ENCODE results near the gene TREH.

The TREH gene

GRCh38 chr11:118645066-118645715, 34.3 kb downstream of the TREH start:
- DNase-seq: no peak

- DNase-seq: no peak
These were observed 35.0 kb downstream of the TREH start for GRCh38 chr11:118644496-118644895.

DNA sequence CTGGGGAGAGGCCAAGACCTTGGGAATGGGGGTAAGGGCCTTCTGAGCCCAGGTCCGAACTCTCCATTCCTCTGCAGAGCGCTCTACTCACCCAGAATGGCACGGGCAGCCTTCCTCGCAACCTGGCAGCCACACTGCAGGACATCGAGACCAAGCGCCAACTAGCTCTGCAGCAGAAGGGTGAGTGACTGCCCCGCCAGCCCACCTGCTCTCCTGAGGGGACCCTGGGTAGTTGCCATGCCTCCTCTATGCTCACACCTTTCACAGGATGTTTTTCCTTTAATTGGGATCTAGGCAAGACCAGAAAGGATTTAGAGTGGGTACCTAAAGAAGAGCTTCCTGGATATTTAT, 35.5 kb downstream of the TREH start:
- no peak for DNase-seq

DNA sequence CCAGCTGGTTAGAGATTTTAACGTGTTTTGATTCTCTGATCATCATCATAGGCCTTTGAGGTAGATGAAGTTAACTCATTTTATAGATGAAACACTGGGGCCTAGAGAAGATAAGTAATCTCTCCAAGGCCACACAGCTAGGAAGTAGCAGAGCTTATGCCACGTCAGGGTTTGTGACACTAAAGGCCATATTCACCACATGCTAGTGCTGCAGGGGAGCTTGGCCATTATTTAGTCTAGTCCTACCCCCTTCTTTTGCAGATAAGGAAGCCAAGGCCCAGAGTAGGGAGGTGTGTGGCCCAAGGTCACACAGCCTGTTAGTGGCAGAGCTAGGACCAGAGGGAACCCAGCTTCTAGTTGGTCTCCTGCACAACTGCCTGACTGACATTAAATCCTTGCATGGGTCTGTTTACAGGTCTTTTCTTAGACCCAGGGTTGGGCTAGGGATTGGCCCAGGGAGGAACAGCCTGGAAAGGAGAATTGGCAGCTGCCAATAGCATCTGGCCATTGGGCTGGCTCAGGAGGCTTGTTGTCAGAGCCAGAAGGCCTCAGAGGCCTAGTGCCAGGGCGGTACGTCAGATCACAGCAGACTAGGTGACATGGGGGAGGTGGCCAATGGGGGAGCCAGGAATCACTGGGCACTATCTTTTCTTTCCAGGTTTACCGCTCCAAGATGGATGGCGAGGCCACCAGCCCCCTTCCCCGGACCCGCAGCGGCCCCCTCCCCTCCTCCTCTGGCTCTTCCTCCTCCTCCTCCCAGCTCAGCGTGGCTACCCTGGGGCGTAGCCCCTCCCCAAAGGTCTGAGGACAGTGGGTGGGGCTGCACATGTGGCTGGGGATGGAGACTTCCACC, 36.1 kb downstream of the TREH start:
- no peak for DNase-seq

- DNase-seq: peak; percentile 92
These were observed 37.9 kb downstream of the TREH start for GRCh38 chr11:118641397-118642019.

DNA sequence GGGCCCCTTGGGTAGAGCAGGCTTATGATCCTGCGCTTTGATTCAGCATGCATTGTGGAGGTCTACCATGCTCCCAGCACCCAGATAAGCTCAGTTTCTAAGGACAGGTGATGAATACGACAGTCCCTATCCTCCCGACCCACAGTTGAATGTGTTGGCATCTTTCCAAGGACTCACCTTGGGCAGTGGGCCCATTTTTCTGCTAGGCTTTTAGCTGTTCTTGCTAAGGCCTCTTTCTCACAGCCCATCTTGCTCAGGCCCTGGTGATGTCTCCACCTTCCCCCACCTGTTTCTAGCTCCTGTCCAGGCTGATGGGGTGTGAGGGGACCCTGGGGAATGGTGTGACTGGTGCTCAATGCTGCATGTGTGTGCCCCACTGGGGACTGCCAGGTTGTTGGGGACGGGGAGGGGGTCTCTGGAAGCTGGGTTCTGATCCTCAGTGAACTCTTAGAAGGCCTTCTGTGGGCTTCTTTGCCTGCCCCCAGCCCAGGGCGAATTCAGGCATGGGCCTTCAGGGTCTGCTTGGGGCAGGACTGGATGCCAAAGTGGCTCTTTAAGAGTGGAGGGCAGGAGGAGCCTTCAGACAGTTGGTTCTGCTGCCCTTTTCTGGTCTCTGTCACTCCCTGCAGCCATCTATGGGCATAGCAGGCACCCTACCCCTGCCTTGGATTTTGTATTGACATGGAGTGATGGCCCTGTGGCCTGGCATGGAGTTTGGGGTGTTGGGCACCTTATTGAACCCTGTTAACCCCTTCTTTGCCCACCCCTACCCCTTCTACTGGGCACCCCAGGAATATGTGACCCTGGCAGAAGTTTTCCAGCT, 38.9 kb downstream of the TREH start:
- no peak for DNase-seq

GRCh38 chr11:118639899-118640298, 39.6 kb downstream of the TREH start:
- DNase-seq: no peak

GRCh38 chr11:118638726-118639125, 40.7 kb downstream of the TREH start:
- no peak for DNase-seq

DNA sequence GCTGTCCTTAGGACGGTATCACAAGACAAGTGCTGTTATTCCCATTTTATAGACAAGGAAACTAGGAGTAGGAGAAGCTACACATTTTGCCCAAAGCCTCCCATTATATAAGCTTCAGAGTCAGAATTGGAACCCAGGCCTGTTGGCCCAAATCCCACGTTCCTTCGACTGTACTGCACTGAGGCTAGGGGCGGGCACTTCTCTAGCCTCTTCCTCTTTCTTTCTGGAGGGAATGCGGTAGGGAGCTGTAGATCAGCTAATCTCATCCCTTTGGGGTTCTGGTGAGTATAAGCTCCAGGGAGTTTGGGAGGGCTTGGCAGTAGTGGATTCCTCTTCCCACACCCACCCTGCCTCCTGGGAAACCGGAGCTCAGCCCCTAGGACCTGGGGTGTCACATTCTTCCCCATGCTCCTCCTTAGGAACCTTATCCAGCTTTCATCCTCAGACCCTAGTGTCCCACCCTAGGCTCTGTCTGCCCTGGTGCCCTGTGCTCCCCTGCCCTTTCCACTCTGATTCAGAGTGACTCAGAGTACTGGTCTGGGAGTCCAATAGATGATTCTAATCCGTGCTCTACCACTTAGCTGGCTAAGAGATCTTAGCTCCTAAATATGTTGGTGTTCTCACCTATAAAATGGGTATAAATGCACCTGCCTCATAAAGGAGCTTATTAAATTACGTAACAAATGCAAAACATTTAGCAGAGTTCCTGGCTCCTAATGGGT, 42.7 kb downstream of the TREH start:
- no peak for DNase-seq

DNA sequence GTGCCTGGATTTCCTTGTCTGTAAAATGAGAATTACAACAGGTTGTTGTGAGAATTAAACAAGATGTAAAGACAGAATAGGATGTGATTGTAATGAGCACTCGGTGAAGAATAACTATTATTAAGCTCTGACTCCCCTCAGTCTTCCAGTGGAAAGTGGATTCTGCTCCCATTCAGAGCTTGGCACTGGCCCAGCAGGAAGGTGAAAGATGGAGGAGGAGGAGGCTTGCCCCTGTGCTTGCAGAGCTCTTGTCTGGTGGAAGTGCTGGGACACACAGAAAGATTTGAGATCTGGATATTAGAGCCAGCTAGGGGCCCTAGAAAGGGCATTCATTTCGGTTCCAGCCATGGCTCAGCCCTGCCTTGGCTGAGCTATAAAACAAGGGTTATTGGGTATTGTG, 43.8 kb downstream of the TREH start:
- DNase-seq: no peak

- no peak for DNase-seq
These were observed 44.2 kb downstream of the TREH start for GRCh38 chr11:118635237-118635591.

DNA sequence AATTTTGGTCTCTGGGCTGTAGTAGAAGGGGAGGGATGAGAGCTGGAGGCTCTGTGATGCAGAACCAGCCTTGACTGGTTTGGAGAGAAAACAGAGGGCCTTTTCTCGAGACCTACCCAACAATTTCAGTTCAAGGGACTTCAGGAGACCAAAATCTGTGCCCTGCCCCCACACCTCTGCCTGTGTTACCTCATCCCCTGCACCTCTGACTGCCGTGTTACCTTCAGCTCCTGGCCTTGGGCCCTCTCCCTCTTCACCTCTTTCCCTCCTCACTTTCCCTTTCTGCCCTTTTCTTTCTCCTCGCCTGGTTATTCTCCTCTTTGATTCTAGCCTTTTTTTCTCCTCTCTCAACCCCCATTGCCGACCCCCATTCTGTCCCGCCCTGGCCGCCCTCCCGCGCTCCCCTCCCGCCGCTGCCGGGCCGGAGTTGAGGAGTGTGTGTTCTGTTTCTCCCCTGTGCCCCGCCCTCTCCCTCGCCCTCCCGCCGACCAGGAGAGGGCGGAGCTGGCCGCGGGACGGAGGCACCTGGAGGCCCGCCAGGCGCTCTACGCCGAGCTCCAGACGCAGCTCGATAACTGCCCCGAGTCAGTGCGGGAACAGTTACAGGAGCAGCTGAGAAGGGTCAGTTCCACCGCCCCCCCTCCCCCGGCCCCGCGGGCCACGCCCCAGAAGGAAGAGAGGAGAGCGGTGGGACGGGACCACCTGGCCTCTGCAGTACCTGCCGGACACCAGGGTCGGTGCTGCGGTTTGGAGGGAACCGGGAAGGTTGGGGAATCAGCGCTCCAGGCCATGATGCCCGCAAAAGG, 44.8 kb downstream of the TREH start:
- no peak for DNase-seq

DNA sequence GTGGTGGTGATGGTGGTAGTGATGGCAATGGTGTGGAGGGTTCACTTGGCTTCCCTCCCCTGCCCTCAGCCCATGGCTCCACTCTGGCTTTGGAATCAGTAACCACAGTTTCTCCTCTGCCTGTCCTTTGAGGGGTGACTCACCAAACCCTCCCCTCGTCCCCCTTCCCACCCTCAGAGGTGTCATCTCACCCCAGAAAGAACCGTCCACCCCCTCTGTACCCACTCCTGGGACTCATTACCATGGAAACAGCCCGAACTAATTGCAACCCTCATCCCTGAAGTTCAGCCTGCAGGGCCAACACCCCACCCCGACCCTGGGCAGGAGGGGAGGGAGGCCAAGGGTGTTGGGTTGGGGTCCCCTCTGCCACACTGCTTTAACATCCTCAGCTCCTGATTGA, 45.5 kb downstream of the TREH start:
- no peak for DNase-seq

DNA sequence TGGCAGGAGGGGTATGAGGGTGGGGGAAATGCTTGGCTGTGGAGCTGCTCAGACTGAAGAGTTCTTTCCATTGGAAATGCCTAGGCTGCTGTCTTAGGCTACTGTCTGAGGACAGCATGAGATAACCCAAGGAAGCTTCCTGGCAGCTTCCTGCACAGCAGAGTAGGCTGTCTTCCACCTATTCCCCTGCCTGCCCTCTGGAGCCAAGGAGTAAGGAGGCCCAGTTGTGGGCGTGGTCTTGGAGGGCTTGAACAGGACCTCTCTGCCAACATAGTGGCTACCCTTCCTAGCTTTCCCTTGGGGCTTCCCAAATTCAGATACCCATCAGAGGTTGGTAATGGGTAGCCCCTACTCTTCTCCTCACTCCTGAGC, 46.1 kb downstream of the TREH start:
- DNase-seq: no peak

- DNase-seq: no peak
These were observed 46.7 kb downstream of the TREH start for GRCh38 chr11:118632577-118633318.

GRCh38 chr11:118631142-118631909, 48.1 kb downstream of the TREH start:
- no peak for DNase-seq

DNA sequence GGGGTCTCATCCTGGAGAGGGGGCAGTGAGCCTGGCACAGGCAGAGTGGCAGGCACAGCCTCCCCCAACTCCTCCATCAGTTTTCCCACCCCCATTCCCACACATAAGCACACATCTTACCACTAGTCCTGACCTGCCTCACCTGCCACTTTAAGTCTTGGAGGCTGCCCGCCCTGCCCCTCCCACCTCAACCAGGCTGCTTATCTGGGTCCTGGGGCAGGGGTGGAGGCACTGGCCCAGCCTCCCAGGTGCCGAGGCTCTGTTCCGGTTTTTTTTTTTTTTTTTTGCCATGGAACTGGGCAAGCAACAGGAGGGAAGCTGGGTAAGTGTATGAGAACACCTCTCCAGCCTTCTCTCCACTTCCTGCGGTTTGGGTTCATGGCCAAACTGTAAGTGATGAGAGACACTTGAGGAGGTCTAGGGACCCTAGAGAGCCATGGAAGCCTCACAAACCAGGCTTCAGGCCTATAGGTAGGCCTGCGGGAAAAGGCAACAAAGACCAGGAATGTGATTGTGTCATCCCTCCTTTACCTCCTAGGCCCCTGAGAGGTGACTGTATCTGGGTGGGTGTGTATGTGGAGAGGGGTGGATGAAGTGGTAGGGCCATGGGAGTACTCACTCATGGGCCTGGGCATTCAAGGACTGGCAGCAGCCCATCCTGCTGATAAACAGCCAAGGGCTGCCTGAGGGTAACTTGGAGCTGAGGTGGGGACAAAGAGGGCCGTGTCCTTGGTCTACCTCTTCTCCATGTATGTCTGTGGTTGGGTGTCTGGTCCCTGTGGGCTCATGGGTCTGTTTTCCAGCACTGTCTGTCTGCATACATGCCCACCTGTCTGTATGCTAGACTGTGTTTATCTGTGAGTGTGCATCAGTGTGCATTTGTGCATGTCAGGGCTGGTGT, 49.4 kb downstream of the TREH start:
- no peak for DNase-seq

DNA sequence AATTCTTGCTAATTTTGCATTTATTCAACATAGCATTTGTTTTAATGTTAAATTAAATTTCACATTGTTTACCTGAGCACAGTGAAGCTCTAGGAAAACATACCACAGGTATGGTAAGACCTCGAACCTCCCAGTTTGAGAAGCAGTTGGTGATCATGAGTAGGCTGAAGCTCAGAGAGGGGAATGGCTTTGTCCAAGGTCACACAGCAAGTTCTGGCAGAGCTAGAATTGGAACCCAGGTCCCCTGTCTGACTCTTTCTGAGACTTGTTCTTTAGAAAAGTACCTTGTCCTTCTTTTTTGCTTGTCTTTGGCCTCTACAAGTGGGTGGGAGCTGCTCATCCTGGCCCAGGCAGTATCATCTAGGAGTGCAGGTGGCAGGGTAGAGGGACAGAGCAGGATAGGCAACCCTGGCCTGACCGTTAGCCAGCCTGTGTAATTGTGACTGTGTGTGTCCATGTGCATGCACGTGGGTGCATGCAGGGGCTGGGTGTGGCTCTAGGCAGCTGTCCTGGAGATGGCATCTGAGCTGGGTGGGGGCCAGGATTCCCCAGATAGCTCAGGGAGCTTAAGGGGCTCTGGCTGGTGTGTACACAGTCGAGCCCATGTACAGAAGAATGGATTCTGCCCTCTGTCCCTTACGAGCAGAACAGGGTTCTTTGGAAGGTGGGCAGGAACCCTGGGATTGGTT, 50.4 kb downstream of the TREH start:
- no peak for DNase-seq

GRCh38 chr11:118628432-118628831, 51.0 kb downstream of the TREH start:
- DNase-seq: no peak
